GM18858 (cell line): ENCODE measurements around the gene SRGAP1.
"Not testable (repeated sequence)": the region's sequence is repeated elsewhere in the genome, so short reads cannot be mapped to it uniquely, and the experiment has no call there.

ENCODE experiments used
- ATAC-seq: cut with Tn5 transposase; IDR thresholded peaks from one replicate; pipeline ENCODE4 v1.9.1; 2021; ENCODE audit not compliant: unreplicated experiment

The SRGAP1 gene

GRCh38 chr12:64102339-64102738, 257.8 kb downstream of the SRGAP1 start:
- no peak for ATAC-seq

- ATAC-seq = no peak
Observed at GRCh38 chr12:64103825-64104740, 259.6 kb downstream of the SRGAP1 start.

GRCh38 chr12:64105026-64105425, 260.5 kb downstream of the SRGAP1 start:
- ATAC-seq = no peak

- ATAC-seq = no peak
Observed at GRCh38 chr12:64107776-64108175, 263.3 kb downstream of the SRGAP1 start.

GRCh38 chr12:64109706-64110105, 265.2 kb downstream of the SRGAP1 start:
- no peak for ATAC-seq

GRCh38 chr12:64110864-64111263, 266.4 kb downstream of the SRGAP1 start:
- ATAC-seq = no peak

- no peak for ATAC-seq
Observed at GRCh38 chr12:64116969-64117368, 272.5 kb downstream of the SRGAP1 start.

GRCh38 chr12:64120568-64120967, 276.1 kb downstream of the SRGAP1 start:
- no peak for ATAC-seq

- not testable (repeated sequence) for ATAC-seq
Observed at GRCh38 chr12:64121086-64121485, 276.6 kb downstream of the SRGAP1 start.

GRCh38 chr12:64122154-64122553, 277.7 kb downstream of the SRGAP1 start:
- no peak for ATAC-seq

GRCh38 chr12:64122995-64123394, 278.5 kb downstream of the SRGAP1 start:
- ATAC-seq = no peak

- no peak for ATAC-seq
Observed at GRCh38 chr12:64123448-64123847, 278.9 kb downstream of the SRGAP1 start.

GRCh38 chr12:64124511-64125197, 280.2 kb downstream of the SRGAP1 start:
- no peak for ATAC-seq

GRCh38 chr12:64125913-64126312, 281.4 kb downstream of the SRGAP1 start:
- no peak for ATAC-seq

- ATAC-seq = no peak
Observed at GRCh38 chr12:64127811-64128210, 283.3 kb downstream of the SRGAP1 start.

GRCh38 chr12:64128366-64128765, 283.9 kb downstream of the SRGAP1 start:
- ATAC-seq = no peak

- not testable (repeated sequence) for ATAC-seq
Observed at GRCh38 chr12:64130476-64130875, 286.0 kb downstream of the SRGAP1 start.

- not testable (repeated sequence) for ATAC-seq
Observed at GRCh38 chr12:64131456-64131855, 287.0 kb downstream of the SRGAP1 start.

GRCh38 chr12:64132672-64133071, 288.2 kb downstream of the SRGAP1 start:
- ATAC-seq = not testable (repeated sequence)

GRCh38 chr12:64137117-64137516, 292.6 kb downstream of the SRGAP1 start:
- ATAC-seq = no peak

- ATAC-seq = no peak
Observed at GRCh38 chr12:64139021-64139420, 294.5 kb downstream of the SRGAP1 start.

- ATAC-seq = no peak
Observed at GRCh38 chr12:64142382-64142781, 297.9 kb downstream of the SRGAP1 start.
